Hair follicular keratinocyte (primary cell): ENCODE data around the gene PNPLA5. TPM values are rescaled to one million over a fixed set of nuclear protein-coding genes. Genes with fewer than 3 reads are reported as not detected.

Source experiments
- total RNA-seq: library from RNA; depleted of rRNA; stranded (reverse); fragments of >200 nt; gene quantifications from 2 replicates; pipeline ENCODE4 v1.2.3, GENCODE V29; 2015

Gene PNPLA5, protein sequence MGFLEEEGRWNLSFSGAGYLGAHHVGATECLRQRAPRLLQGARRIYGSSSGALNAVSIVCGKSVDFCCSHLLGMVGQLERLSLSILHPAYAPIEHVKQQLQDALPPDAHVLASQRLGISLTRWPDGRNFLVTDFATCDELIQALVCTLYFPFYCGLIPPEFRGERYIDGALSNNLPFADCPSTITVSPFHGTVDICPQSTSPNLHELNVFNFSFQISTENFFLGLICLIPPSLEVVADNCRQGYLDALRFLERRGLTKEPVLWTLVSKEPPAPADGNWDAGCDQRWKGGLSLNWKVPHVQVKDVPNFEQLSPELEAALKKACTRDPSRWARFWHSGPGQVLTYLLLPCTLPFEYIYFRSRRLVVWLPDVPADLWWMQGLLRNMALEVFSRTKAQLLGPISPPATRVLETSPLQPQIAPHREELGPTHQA
- total RNA-seq: not detected in 2 replicates

DNA sequence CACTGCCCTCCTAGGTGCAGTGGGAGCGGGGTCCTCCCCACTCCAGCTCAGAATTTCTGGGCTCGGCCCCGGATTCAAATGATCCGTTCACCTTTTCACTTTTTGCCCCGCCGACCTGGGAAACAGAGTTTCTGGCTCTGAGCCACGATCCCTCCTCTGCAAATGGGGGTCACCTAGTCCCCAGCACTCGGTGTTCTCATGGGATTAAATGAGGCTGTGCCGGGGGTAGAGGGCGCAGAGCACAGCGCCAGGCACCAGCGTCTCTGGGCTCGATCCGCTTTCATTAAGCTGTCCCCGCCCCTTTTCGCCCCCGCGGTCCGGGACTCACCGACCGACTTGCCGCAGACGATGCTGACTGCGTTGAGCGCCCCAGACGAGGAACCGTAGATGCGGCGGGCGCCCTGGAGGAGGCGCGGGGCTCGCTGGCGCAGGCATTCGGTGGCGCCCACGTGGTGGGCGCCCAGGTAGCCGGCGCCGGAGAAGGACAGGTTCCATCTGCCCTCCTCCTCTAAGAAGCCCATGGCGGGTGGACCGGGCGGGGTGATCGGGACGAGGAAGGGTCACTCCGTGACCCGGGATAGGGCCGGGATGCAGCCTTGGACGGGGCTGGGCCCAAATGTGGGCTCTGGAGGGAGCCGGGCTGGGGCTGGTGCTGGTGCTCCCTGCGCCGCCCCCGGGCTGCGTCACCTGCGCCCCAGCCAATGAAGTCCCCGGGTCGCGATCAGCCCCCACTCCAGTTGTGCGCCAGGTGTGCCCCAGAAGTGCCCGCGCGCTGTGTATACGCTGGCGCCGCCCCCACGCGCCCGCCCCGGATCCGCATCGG is at the start of gene PNPLA5:
TSS of gene PNPLA5 (minus strand) at position 654 of the 823 bp plus-strand sequence. CDS start at position 521, 133 bp downstream.

DNA sequence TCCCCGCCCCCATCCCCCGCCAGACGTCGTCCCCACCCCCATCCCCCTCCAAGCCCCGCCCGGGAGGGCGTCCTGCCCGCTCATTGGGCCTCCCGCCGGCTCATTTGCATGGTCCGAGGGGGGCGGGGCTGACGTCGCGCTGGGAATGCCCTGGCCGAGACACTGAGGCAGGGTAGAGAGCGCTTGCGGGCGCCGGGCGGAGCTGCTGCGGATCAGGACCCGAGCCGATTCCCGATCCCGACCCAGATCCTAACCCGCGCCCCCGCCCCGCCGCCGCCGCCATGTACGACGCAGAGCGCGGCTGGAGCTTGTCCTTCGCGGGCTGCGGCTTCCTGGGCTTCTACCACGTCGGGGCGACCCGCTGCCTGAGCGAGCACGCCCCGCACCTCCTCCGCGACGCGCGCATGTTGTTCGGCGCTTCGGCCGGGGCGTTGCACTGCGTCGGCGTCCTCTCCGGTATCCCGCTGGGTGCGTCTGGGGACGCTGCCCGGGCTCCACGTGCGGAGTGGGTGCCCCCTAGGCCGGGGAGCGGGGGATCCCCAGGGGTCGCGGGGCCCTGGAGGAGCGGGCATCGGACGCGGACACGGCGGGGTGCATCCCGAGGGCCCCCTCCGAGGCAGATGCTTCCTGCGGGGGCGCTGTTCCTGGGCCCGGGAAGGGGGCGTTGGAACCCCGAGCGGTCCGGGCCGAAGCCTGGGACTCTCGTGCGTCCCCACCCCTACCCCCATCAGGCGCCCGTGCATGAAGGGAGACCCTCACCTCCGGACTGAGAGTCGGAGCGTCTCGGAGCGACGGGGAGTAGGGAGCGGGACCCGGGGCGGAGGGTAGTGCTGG is 32.0 kb upstream of the PNPLA5 start, which contains the start of gene PNPLA3:
TSS of gene PNPLA3 (plus strand) at position 175 of the 834 bp plus-strand sequence. CDS start at position 282, 107 bp downstream.

DNA sequence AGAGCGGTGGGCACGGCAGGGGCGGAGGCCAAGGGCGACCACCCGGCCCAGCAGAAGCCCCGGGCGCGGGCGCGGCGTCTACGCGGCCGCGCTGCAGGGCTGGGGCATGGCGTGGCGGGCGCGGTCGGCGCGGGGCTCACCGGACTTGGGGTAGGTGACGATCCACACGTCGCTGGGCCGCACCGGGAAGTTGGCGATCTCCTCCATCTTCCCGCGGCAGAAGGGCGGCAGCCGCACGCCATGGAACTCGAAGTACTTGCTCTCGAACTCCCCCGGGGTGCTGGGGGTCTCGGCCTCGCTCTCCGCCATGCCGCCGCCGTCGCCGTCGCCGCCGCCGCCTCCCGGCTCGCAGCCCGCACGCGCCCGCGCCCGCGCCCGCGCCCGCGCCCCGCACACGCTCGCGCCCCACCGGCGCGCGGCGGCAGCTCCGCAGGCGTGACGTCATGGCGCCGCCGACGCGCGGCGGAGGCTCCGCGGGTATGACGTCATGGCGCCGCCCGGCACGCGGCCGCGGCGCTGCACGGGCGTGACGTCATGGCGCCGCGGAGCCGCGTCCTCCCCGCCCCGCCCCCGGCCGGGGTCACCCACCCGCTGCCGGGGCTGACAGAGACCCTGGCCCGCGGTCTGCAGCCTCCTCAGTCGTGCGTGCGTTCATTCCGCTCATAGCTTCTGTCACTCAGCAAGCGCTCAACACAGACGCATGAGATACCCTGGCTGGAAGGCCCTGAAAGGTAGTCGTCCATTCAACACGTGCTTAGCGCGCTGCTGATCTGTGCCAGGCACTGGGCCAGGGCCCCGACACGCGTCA is 29.5 kb downstream of the PNPLA5 start, which contains the start of gene SULT4A1:
TSS of gene SULT4A1 (minus strand) at position 440 of the 808 bp plus-strand sequence. CDS start at position 309, 131 bp downstream.

Other genes with a start within 250 kb of the PNPLA5 start
- 0.11 and 0.47 TPM in 2 replicates for gene EFCAB6, start 79.7 kb downstream of the PNPLA5 start, total RNA-seq
- 0.08 TPM in 1 of 2 replicates, not detected in the other for gene SULT4A1, start 29.5 kb downstream of the PNPLA5 start, total RNA-seq
- gene PNPLA3, start 31.8 kb upstream of the PNPLA5 start, total RNA-seq: 2.9 and 4.2 TPM in 2 replicates
- gene SAMM50, start 63.4 kb upstream of the PNPLA5 start, total RNA-seq: 35.3 and 51.6 TPM in 2 replicates
- gene PARVB, start 132.3 kb upstream of the PNPLA5 start, total RNA-seq: 36.5 and 49.3 TPM in 2 replicates